Osteocyte (in vitro differentiated cells): ENCODE data around the gene MYO1A. TPM values are rescaled to one million over a fixed set of nuclear protein-coding genes. Genes with fewer than 3 reads are reported as not detected.
"Not testable (repeated sequence)": the region's sequence is repeated elsewhere in the genome, so short reads cannot be mapped to it uniquely, and the experiment has no call there.

Source experiments
- DNase-seq: peaks from one replicate; pipeline ENCODE4 v3.0.0; 2021; ENCODE audit warnings: mixed read lengths; ENCODE audit not compliant: unreplicated experiment; ENCODE audit errors: extremely low spot score
- H3K27ac Mint-ChIP-seq: one replicate; pipeline ENCODE4 v1.8.0; 2021; ENCODE audit warnings: mild to moderate bottlenecking, mixed read lengths; ENCODE audit not compliant: unreplicated experiment
- H3K27me3 Mint-ChIP-seq: one replicate; pipeline ENCODE4 v1.8.0; 2021; ENCODE audit warnings: mixed read lengths; ENCODE audit not compliant: unreplicated experiment
- H3K36me3 Mint-ChIP-seq: one replicate; pipeline ENCODE4 v1.8.0; 2021; ENCODE audit warnings: mixed read lengths; ENCODE audit not compliant: unreplicated experiment
- H3K4me1 Mint-ChIP-seq: one replicate; pipeline ENCODE4 v1.8.0; 2021; ENCODE audit warnings: mixed read lengths; ENCODE audit not compliant: unreplicated experiment
- H3K4me3 Mint-ChIP-seq: one replicate; pipeline ENCODE4 v1.8.0; 2021; ENCODE audit warnings: mild to moderate bottlenecking, moderate library complexity, mixed read lengths; ENCODE audit not compliant: unreplicated experiment
- H3K9me3 Mint-ChIP-seq: one replicate; pipeline ENCODE4 v1.8.0; 2021; ENCODE audit warnings: mixed read lengths; ENCODE audit not compliant: unreplicated experiment
- CTCF ChIP-seq: fragments of 200-600 bp; sonication (generic); IDR thresholded peaks from 2 replicates; pipeline ENCODE4 v1.5.0; 2021; ENCODE audit warnings: antibody characterized with exemption, mild to moderate bottlenecking, moderate library complexity
- total RNA-seq: library from RNA; stranded (reverse); gene quantifications from 2 replicates; pipeline ENCODE4 v1.2.1, GENCODE V29; 2021

Gene MYO1A
- total RNA-seq, 1 donor from 2014 or later: not detected

DNA sequence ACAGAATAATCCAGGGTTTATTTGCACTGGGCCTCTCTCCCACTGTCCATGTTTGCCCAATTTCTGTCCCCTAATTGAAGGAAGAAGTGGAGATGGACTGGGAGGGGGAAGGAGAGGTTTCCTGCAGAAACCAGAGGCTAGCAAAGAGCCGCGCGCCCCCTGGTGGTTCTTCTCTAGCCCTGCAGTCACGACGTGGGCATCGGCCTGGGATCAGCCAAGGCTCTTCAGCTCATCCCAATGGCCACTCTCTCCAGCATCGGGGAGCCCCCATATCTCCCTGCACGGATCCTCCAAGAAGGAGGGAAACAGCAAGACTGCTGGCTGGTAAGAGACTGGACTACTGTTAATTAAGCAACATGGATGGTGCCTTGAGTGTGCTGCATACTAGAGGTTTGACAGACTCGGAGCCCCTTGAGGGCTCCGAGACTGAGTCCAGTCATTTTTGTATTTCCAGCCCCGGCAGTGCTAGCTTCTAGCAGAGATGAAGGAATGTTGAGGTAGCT, 62.3 kb downstream of the MYO1A start:
- no peak overlapping the region for H3K4me3 Mint-ChIP-seq
- H3K27ac Mint-ChIP-seq: no peak overlapping the region
- DNase-seq: peak; percentile 92
- H3K36me3 Mint-ChIP-seq: no peaks in the 10 kb centered on the region
- H3K9me3 Mint-ChIP-seq: no peaks in the 10 kb centered on the region
- peaks cover 2% of the 10 kb centered on the region for H3K4me1 Mint-ChIP-seq
- peak; percentile 95 for TF ChIP-seq CTCF
- H3K27me3 Mint-ChIP-seq: peaks cover 39% of the 10 kb centered on the region

DNA sequence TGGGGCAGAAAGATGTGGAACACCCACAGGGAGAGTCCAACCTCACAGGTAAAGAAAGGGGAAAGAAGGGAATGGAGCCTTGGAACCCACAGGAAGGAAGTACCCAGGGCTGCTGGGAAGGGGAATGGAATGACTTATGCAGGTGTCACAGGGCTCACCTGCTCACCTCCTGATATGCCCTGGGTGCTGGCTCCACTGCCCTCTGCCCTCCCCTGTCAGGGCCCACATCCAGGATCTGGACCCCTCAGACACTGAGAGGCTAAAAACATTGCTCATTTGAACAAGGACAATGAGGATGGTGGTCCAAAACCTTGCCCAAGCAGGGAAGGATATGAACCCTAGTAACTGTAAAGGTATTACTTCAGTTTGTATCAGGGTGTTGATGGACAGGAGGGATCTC, 62.9 kb downstream of the MYO1A start:
- Mint-ChIP-seq H3K27me3 (peaks cover 39% of the 10 kb centered on the region), H3K4me3 (no peak overlapping the region), H3K9me3 (no peaks in the 10 kb centered on the region), H3K36me3 (no peaks in the 10 kb centered on the region), H3K4me1 (peaks cover 2% of the 10 kb centered on the region), H3K27ac (no peak overlapping the region)
- TF ChIP-seq CTCF: no peak
- DNase-seq: peak; percentile 57

DNA sequence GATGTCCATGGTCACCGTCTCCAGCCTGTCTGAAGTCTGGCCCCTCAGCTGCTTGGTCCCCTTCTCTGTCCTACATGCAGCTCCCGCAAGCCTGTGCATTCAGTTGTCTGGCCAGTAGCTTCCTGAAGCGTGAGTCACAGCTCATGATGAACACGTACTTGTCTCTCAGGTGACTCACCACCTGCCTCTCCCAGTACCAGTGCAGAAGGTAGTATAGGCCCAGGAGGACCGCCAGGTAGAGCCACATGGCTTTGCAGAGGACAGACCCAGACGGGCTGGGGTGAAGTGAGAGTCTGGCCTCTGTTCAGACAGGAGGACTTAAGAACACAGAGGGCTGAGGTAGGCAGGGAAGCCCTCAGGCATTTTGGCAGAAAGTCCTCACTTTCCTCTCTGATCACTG, 64.2 kb downstream of the MYO1A start:
- H3K4me1 Mint-ChIP-seq, H3K9me3 Mint-ChIP-seq, H3K4me3 Mint-ChIP-seq, H3K36me3 Mint-ChIP-seq, H3K27ac Mint-ChIP-seq: not testable (repeated sequence)
- peak; percentile 77 for DNase-seq
- H3K27me3 Mint-ChIP-seq: peaks cover 37% of the 10 kb centered on the region

DNA sequence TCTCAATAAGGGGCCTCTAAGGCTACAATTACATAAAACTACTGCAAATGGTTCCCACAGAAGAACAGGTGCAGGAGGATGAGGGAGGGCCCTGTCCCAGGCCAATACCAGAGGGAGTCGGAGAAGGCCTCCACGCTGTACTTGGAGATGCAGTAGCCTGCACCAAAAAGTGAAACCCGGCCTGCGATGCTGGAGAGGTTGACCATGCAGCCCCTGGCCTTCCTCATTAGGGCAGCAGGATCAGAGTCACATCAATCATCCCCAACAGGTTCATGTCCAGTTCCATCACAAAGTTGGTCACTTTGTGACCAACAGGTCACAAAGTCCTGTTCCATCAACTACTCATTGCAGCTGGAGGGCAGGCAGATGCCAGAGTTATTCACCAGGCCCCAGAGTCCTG, 66.5 kb downstream of the MYO1A start:
- DNase-seq: peak; percentile 79
- peaks cover 22% of the 10 kb centered on the region for H3K27me3 Mint-ChIP-seq
- no peaks in the 10 kb centered on the region for H3K36me3 Mint-ChIP-seq
- H3K9me3 Mint-ChIP-seq: no peaks in the 10 kb centered on the region
- no peak for TF ChIP-seq CTCF
- no peak overlapping the region for H3K4me3 Mint-ChIP-seq
- H3K4me1 Mint-ChIP-seq: peaks cover 2% of the 10 kb centered on the region
- H3K27ac Mint-ChIP-seq: no peak overlapping the region

DNA sequence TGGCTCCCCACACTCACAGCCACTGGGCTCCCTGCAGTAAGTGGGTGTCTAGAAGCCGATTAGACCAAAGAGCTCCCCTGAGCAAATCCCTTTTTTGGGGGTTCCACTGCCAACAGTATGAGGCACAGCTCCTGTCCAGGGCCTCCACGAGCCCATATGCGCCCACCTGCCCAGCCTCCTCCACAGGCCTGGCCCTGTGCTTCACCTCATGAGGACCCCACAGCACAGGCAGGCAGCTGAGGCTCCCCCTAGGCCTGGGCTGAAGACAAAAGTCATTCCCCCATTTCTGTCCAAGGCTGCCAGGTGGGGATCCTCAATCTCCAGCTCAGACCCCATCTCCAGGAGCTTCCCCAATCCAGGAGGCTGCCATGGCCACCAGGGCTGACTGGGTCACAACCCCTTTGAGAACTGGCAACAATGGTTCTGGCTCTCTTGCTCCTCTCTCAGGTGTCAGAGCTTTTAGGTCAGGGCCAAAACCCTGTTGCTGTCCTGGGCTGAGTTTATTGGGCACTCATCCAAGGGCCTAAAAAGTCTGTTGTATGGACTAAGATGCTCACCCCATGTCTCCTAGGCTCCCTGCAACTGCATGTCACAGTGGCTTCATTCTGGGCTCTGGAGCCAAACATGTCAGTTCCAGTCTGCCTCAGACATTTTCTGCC, 67.2 kb downstream of the MYO1A start:
- H3K4me1 Mint-ChIP-seq, H3K36me3 Mint-ChIP-seq, H3K4me3 Mint-ChIP-seq, H3K27ac Mint-ChIP-seq, H3K9me3 Mint-ChIP-seq: not testable (repeated sequence)
- H3K27me3 Mint-ChIP-seq: peaks cover 18% of the 10 kb centered on the region
- DNase-seq: peak; percentile 48

DNA sequence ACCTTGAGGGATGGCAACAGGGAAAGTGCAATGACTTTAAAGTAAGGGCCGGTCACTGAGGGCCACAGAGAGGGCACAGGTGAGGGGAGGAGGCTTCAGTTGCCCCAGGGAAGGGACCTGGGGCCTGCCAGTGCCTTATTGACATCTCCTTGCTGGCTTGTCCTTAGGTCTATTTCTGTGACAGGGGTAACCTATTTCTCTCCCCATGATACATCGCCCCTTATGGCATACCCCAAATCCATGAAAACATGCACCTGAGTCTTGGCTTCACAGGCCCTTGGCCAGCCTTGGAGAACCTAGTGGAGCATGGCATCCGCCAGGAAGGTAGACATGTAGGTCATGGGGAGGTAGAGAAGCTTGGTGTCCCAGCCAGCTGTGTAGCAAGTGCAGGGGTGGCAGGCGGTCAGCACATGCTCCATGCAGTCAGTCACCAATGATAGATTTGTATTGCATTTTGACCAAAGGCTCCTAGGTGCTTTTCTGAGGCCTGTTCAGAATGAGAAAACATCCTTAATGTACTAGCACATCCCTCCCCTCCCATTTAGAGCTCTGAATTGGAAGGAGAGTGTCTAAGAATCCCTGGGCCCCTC, 68.9 kb downstream of the MYO1A start:
- H3K27ac Mint-ChIP-seq: no peak overlapping the region
- H3K27me3 Mint-ChIP-seq: peaks cover 18% of the 10 kb centered on the region
- no peaks in the 10 kb centered on the region for H3K9me3 Mint-ChIP-seq
- peak; percentile 78 for DNase-seq
- H3K36me3 Mint-ChIP-seq: no peaks in the 10 kb centered on the region
- H3K4me1 Mint-ChIP-seq: no peaks in the 10 kb centered on the region
- no peak overlapping the region for H3K4me3 Mint-ChIP-seq
- TF ChIP-seq CTCF: no peak
